ENCODE measurements around the gene IRAK1.

DNA sequence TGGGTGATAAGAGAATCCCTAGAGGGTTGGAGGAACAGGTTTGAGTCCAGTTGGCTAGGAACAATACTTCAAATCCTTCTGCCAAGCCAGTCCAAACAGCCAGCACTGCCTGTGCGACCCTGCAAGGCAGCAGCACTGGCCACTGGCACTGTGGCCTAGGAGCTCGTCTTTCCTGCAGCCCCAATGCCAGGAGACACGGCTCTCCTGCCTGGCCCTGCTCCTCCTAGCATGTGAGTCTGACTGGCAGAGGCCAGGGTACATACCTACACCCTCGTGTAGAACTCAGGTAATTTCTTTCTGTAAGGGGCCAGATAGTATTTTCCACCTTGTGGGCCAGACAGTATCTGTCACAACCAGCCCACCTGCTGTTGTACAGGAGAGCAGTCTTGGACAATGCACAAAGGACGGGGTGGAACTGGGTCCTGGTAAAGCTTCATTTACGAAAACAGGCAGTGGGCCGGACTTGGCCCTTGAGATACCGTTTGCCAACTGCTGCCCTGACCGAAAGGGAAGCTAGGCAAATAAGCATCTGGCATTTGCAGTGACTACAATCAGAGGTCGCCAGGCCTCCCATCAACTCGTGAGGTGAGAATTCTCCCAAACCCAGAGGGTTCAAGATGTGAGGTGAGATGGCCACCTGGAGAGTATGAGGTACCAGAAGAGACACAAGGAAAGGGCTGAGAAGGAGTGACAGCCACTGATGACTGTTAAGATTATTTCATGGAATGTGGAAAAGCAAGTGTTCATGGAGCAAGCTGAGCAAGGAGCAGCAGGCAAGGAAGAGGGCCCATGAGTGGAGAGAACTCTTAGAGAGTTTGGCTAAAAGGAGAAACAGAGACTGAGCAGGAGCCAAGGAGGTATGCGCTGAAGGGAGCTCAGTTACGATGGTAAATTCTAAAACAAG lies 29.8 kb upstream of the IRAK1 start:
- TF ChIP-seq ZNF274 (IDR thresholded peaks at IDR 0.05; ENCODE audit: low read depth, low read length) = no peak
- TF ChIP-seq, protein P1, sequence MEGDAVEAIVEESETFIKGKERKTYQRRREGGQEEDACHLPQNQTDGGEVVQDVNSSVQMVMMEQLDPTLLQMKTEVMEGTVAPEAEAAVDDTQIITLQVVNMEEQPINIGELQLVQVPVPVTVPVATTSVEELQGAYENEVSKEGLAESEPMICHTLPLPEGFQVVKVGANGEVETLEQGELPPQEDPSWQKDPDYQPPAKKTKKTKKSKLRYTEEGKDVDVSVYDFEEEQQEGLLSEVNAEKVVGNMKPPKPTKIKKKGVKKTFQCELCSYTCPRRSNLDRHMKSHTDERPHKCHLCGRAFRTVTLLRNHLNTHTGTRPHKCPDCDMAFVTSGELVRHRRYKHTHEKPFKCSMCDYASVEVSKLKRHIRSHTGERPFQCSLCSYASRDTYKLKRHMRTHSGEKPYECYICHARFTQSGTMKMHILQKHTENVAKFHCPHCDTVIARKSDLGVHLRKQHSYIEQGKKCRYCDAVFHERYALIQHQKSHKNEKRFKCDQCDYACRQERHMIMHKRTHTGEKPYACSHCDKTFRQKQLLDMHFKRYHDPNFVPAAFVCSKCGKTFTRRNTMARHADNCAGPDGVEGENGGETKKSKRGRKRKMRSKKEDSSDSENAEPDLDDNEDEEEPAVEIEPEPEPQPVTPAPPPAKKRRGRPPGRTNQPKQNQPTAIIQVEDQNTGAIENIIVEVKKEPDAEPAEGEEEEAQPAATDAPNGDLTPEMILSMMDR (IDR thresholded peaks at IDR 0.05 in 2 of 3, conservative IDR thresholded peaks at IDR 0.05 in 1 of 3; ENCODE audit: borderline replicate concordance in 1 of 3, insufficient read depth in 1 of 3, low read depth in 2 of 3, low read length in 2 of 3) = no peak
- TF ChIP-seq SP1 (IDR thresholded peaks at IDR 0.05; ENCODE audit: low read depth) = no peak
- no peak for TF ChIP-seq YY1 (IDR thresholded peaks at IDR 0.05; ENCODE audit: extremely low read depth, insufficient replicate concordance, low read depth, low read length)
- no peak for TF ChIP-seq FOSL1 (IDR thresholded peaks at IDR 0.05; ENCODE audit: low read depth)
- TF ChIP-seq SIN3A (IDR thresholded peaks at IDR 0.05; ENCODE audit: low read depth) = no peak
- no peak for TF ChIP-seq SRF (IDR thresholded peaks at IDR 0.05; ENCODE audit: low read depth)
- no peak for TF ChIP-seq ZFX (IDR thresholded peaks at IDR 0.05)
- TF ChIP-seq, protein P2, sequence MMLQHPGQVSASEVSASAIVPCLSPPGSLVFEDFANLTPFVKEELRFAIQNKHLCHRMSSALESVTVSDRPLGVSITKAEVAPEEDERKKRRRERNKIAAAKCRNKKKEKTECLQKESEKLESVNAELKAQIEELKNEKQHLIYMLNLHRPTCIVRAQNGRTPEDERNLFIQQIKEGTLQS (IDR thresholded peaks at IDR 0.05) = no peak
- TF ChIP-seq EZH2 (IDR thresholded peaks at IDR 0.05) = no peak
- no peak for TF ChIP-seq JUND (IDR thresholded peaks at IDR 0.05)
- TF ChIP-seq, protein P3, sequence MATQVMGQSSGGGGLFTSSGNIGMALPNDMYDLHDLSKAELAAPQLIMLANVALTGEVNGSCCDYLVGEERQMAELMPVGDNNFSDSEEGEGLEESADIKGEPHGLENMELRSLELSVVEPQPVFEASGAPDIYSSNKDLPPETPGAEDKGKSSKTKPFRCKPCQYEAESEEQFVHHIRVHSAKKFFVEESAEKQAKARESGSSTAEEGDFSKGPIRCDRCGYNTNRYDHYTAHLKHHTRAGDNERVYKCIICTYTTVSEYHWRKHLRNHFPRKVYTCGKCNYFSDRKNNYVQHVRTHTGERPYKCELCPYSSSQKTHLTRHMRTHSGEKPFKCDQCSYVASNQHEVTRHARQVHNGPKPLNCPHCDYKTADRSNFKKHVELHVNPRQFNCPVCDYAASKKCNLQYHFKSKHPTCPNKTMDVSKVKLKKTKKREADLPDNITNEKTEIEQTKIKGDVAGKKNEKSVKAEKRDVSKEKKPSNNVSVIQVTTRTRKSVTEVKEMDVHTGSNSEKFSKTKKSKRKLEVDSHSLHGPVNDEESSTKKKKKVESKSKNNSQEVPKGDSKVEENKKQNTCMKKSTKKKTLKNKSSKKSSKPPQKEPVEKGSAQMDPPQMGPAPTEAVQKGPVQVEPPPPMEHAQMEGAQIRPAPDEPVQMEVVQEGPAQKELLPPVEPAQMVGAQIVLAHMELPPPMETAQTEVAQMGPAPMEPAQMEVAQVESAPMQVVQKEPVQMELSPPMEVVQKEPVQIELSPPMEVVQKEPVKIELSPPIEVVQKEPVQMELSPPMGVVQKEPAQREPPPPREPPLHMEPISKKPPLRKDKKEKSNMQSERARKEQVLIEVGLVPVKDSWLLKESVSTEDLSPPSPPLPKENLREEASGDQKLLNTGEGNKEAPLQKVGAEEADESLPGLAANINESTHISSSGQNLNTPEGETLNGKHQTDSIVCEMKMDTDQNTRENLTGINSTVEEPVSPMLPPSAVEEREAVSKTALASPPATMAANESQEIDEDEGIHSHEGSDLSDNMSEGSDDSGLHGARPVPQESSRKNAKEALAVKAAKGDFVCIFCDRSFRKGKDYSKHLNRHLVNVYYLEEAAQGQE (IDR thresholded peaks at IDR 0.05; ENCODE audit: low read depth) = no peak
- no peak for TF ChIP-seq EZH2phosphoT487 (IDR thresholded peaks at IDR 0.05; ENCODE audit: borderline replicate concordance)
- TF ChIP-seq EGR1 (IDR thresholded peaks at IDR 0.05; ENCODE audit: low read depth) = no peak
